ENCODE results near the gene FRAS1. TPM values are rescaled to one million over a fixed set of nuclear protein-coding genes. Genes with fewer than 3 reads are reported as not detected.

The FRAS1 gene
- total RNA-seq, 6 experiments from 2014 or later = 0.12 to 1.5 (median 0.45) TPM

GRCh38 chr4:78571804-78572203, 514.7 kb downstream of the FRAS1 start:
- 92% methylated on average over 1 of the region's 1 CpG for WGBS (ENCODE audit: insufficient coverage, low coverage, low lambda C conversion rate, missing lambda C conversion rate)
- intact Hi-C loops (cut with DNase I) = no loop called here
- no peak for ATAC-seq

GRCh38 chr4:78578674-78579425, 521.7 kb downstream of the FRAS1 start:
- Histone ChIP-seq H3K4me3 (no peak overlapping the region), H3K36me3 (no peaks in the 10 kb centered on the region), H3K4me1 (no peaks in the 10 kb centered on the region), H3K9me3 (no peaks in the 10 kb centered on the region), H3K27me3 (no peaks in the 10 kb centered on the region), H3K27ac (no peak overlapping the region)
- WGBS (ENCODE audit: insufficient coverage, low coverage, low lambda C conversion rate, missing lambda C conversion rate) = 78% methylated on average over 3 of the region's 3 CpGs
- TF ChIP-seq CTCF (IDR thresholded peaks at IDR 0.05) = no peak
- TF ChIP-seq POLR2A (IDR thresholded peaks at IDR 0.05) = no peak
- intact Hi-C loops (cut with DNase I) = no loop called here
- no peak for DNase-seq
- no peak for ATAC-seq

More at GRCh38 chr4:78571804-78572203, 514.7 kb downstream of the FRAS1 start:
- Histone ChIP-seq H3K27ac (no peak overlapping the region), H3K27me3 (no peaks in the 10 kb centered on the region), H3K36me3 (no peaks in the 10 kb centered on the region), H3K4me3 (no peak overlapping the region), H3K4me1 (no peaks in the 10 kb centered on the region), H3K9me3 (no peaks in the 10 kb centered on the region)
- TF ChIP-seq POLR2A (IDR thresholded peaks at IDR 0.05) (no peak), CTCF (IDR thresholded peaks at IDR 0.05) (no peak)
- no peak for DNase-seq

GRCh38 chr4:78581618-78582017, 524.5 kb downstream of the FRAS1 start:
- TF ChIP-seq CTCF (IDR thresholded peaks at IDR 0.05) = no peak
- no peak for TF ChIP-seq POLR2A (IDR thresholded peaks at IDR 0.05)

GRCh38 chr4:78584863-78585547, 527.9 kb downstream of the FRAS1 start:
- Histone ChIP-seq H3K4me1 (no peaks in the 10 kb centered on the region), H3K27me3 (no peaks in the 10 kb centered on the region), H3K9me3 (no peaks in the 10 kb centered on the region), H3K36me3 (no peaks in the 10 kb centered on the region), H3K4me3 (no peak overlapping the region), H3K27ac (no peak overlapping the region)
- intact Hi-C loops (cut with DNase I) = no loop called here
- peak in 2 of 3 donors; percentile 22 to 49 for DNase-seq
- TF ChIP-seq CTCF (IDR thresholded peaks at IDR 0.05) (no peak), POLR2A (IDR thresholded peaks at IDR 0.05) (no peak)
- WGBS (ENCODE audit: insufficient coverage, low coverage, low lambda C conversion rate, missing lambda C conversion rate) = 55% methylated on average over 3 of the region's 4 CpGs
- ATAC-seq = peak; percentile 45 to 89 (median 76)

More at GRCh38 chr4:78581618-78582017, 524.5 kb downstream of the FRAS1 start:
- H3K36me3 ChIP-seq = no peaks in the 10 kb centered on the region
- H3K9me3 ChIP-seq = no peaks in the 10 kb centered on the region
- DNase-seq (no peak), ATAC-seq (peak; percentile 66 to 76 (median 67))
- no peaks in the 10 kb centered on the region for H3K27me3 ChIP-seq
- H3K27ac ChIP-seq = no peak overlapping the region
- intact Hi-C loops (cut with DNase I) = no loop called here
- WGBS (ENCODE audit: insufficient coverage, low coverage, low lambda C conversion rate, missing lambda C conversion rate) = 58% methylated on average over 3 of the region's 3 CpGs
- no peak overlapping the region for H3K4me3 ChIP-seq
- no peaks in the 10 kb centered on the region for H3K4me1 ChIP-seq

Data from right lobe of liver (tissue), 6 donors.